Iris pigment epithelial cell (primary cell): ENCODE results near the gene GPRIN2.
"Not testable (repeated sequence)": the region's sequence is repeated elsewhere in the genome, so short reads cannot be mapped to it uniquely, and the experiment has no call there.

Experiments
- DNase-seq: peaks from one replicate; pipeline ENCODE4 v3.0.0-alpha.2; 2011; ENCODE audit warnings: low read depth

GPRIN2 gene

GRCh38 chr10:46537309-46537708 is 19.1 kb downstream of the GPRIN2 start:
- DNase-seq, result no peak

- no peak for DNase-seq
Measured at GRCh38 chr10:46536781-46537180, 19.7 kb downstream of the GPRIN2 start.

- no peak for DNase-seq
Measured at GRCh38 chr10:46536171-46536570, 20.3 kb downstream of the GPRIN2 start.

- no peak for DNase-seq
Measured at GRCh38 chr10:46534828-46535524, 21.5 kb downstream of the GPRIN2 start.

- not testable (repeated sequence) for DNase-seq
Measured at GRCh38 chr10:46532256-46532655, 24.2 kb downstream of the GPRIN2 start.

- peak; percentile 53 for DNase-seq
Measured at GRCh38 chr10:46530249-46531186, 25.9 kb downstream of the GPRIN2 start.

GRCh38 chr10:46529742-46530141 is 26.7 kb downstream of the GPRIN2 start:
- not testable (repeated sequence) for DNase-seq

GRCh38 chr10:46528675-46529615 is 27.5 kb downstream of the GPRIN2 start:
- DNase-seq, result no peak

GRCh38 chr10:46528171-46528671 is 28.2 kb downstream of the GPRIN2 start:
- no peak for DNase-seq

- DNase-seq, result no peak
Measured at GRCh38 chr10:46527241-46527811, 29.1 kb downstream of the GPRIN2 start.

- no peak for DNase-seq
Measured at GRCh38 chr10:46526682-46527038, 29.8 kb downstream of the GPRIN2 start.

GRCh38 chr10:46525824-46526681 is 30.4 kb downstream of the GPRIN2 start:
- no peak for DNase-seq

- DNase-seq, result peak; percentile 91
Measured at GRCh38 chr10:46525177-46525823, 31.2 kb downstream of the GPRIN2 start.

- peak; percentile 72 for DNase-seq
Measured at GRCh38 chr10:46524472-46525176, 31.8 kb downstream of the GPRIN2 start.

GRCh38 chr10:46523962-46524471 is 32.4 kb downstream of the GPRIN2 start:
- DNase-seq, result peak; percentile 93

GRCh38 chr10:46523119-46523961 is 33.1 kb downstream of the GPRIN2 start:
- DNase-seq, result peak; percentile 39

- no peak for DNase-seq
Measured at GRCh38 chr10:46522295-46523118, 34.0 kb downstream of the GPRIN2 start.
